Ovary (tissue), 3 donors: ENCODE data around the gene GRIK1.

Experiments used
- CTCF ChIP-seq, 3 donors: fragments of 450-650 bp in 2 of 3; fragments of 200-600 bp in 1 of 3; IDR thresholded peaks; one replicate each; pipeline versions ENCODE4 v1.5.1 to v1.8.0; 2016 to 2022; ENCODE audit warnings: antibody characterized with exemption in 3 of 3, mild to moderate bottlenecking in 1 of 3
- EP300 ChIP-seq: sonication (generic); formaldehyde crosslinking; IDR thresholded peaks from one replicate; pipeline ENCODE4 v1.6.1; 2017; ENCODE audit warnings: antibody characterized with exemption
- POLR2A ChIP-seq: fragments of 450-650 bp; IDR thresholded peaks from one replicate; pipeline ENCODE4 v1.6.1; 2017; ENCODE audit warnings: antibody characterized with exemption, mild to moderate bottlenecking, moderate library complexity
- donor health status: DM: no; HTN: no; CAD: no.

DNA sequence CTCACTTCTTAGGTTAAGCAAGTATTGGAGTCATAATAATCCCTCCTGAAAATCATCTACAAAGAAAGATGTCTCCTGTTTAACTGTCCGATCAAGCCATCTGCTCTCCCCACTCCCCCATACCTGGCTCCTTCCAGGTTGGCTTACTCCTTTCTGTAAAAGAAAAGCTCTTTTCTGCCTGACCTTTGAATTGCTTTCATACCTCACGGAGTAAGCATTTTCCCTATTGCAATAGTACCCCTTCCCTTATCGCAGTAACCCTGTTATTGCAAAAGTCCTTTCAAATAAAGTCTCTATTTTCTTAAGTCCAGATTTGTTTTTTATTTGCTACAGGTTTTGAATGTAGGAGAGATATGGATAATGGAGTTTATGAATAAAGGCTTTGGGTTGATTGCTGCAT lies 150.4 kb downstream of the GRIK1 start:
- no peak for TF ChIP-seq CTCF (IDR thresholded peaks at IDR 0.05)
- TF ChIP-seq POLR2A: no peak
- TF ChIP-seq EP300: no peak
